GM12875 (cell line): ENCODE results near the gene SETX.

Experiments
- H3K4me3 ChIP-seq: one replicate; pipeline ENCODE4 v1.5.1; 2011; ENCODE audit warnings: low read depth, low read length, control low read depth
- CTCF ChIP-seq: IDR thresholded peaks from 2 replicates; pipeline ENCODE4 v1.5.1; 2011; ENCODE audit warnings: low read depth, mild to moderate bottlenecking, control low read depth, inconsistent platforms, low read length, moderate library complexity, borderline replicate concordance; ENCODE audit not compliant: insufficient read depth

SETX gene

GRCh38 chr9:132241840-132242620 is 112.8 kb downstream of the SETX start:
- peak overlapping the region; percentile 67 for H3K4me3 ChIP-seq
- no peak for TF ChIP-seq CTCF

- peak overlapping the region; percentile 67 for H3K4me3 ChIP-seq
- no peak for TF ChIP-seq CTCF
Observed at GRCh38 chr9:132241483-132241839, 113.3 kb downstream of the SETX start.

- no peak for TF ChIP-seq CTCF
- H3K4me3 ChIP-seq = peak overlapping the region; percentile 67
Observed at GRCh38 chr9:132240841-132241482, 113.8 kb downstream of the SETX start.

GRCh38 chr9:132239999-132240840 is 114.6 kb downstream of the SETX start:
- peak overlapping the region; percentile 15 for H3K4me3 ChIP-seq
- TF ChIP-seq CTCF = no peak

- H3K4me3 ChIP-seq = no peak overlapping the region
- no peak for TF ChIP-seq CTCF
Observed at GRCh38 chr9:132239518-132239917, 115.3 kb downstream of the SETX start.

- TF ChIP-seq CTCF = no peak
- H3K4me3 ChIP-seq = no peak overlapping the region
Observed at GRCh38 chr9:132238992-132239391, 115.8 kb downstream of the SETX start.
